ENCODE data around the gene PTMA.

- TF ChIP-seq CTCF (IDR thresholded peaks at IDR 0.05; ENCODE audit: insufficient read depth, low read length, poor library complexity, severe bottlenecking) (peak; percentile 52), EZH2phosphoT487 (conservative IDR thresholded peaks at IDR 0.05; ENCODE audit: low read length) (no peak)
Observed at GRCh38 chr2:231685349-231686191, 22.8 kb upstream of the PTMA start.
